GM18508 (cell line): ENCODE measurements around the gene POSTN.

Source experiments
- ATAC-seq: cut with Tn5 transposase; IDR thresholded peaks from one replicate; pipeline ENCODE4 v1.9.1; 2021; ENCODE audit warnings: moderate number of reproducible peaks; ENCODE audit not compliant: insufficient read depth, unreplicated experiment

POSTN gene, protein sequence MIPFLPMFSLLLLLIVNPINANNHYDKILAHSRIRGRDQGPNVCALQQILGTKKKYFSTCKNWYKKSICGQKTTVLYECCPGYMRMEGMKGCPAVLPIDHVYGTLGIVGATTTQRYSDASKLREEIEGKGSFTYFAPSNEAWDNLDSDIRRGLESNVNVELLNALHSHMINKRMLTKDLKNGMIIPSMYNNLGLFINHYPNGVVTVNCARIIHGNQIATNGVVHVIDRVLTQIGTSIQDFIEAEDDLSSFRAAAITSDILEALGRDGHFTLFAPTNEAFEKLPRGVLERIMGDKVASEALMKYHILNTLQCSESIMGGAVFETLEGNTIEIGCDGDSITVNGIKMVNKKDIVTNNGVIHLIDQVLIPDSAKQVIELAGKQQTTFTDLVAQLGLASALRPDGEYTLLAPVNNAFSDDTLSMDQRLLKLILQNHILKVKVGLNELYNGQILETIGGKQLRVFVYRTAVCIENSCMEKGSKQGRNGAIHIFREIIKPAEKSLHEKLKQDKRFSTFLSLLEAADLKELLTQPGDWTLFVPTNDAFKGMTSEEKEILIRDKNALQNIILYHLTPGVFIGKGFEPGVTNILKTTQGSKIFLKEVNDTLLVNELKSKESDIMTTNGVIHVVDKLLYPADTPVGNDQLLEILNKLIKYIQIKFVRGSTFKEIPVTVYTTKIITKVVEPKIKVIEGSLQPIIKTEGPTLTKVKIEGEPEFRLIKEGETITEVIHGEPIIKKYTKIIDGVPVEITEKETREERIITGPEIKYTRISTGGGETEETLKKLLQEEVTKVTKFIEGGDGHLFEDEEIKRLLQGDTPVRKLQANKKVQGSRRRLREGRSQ

GRCh38 chr13:37598597-37598996 is at the start of gene POSTN:
POSTN (minus strand) TSS chr13:37598768; CDS start chr13:37598726, 42 bp downstream.
- no peak for ATAC-seq

- no peak for ATAC-seq
Observed at GRCh38 chr13:37647031-37647650, 48.6 kb upstream of the POSTN start.

DNA sequence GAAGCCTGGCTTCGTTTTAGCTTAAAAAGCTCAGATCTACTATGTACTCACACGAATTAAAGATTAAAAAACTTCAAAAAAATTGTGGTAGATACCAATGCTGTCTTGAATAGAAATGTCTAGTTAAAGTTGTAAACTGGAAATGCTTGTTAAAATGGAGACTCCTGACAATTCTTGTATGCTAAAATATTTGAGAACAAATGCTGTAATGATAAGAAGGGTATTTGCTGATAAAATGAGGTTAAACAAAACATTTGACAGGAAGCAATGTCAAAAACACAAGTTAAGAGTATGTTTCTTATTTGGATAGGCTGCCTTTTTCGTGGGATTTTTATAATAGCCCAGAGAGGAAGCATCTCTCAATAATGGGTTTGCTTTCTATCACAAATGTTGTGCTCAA is 48.0 kb upstream of the POSTN start:
- ATAC-seq: no peak

- no peak for ATAC-seq
Observed at GRCh38 chr13:37645181-37645740, 46.7 kb upstream of the POSTN start.

- ATAC-seq: no peak
Observed at GRCh38 chr13:37641391-37641790, 42.8 kb upstream of the POSTN start.

DNA sequence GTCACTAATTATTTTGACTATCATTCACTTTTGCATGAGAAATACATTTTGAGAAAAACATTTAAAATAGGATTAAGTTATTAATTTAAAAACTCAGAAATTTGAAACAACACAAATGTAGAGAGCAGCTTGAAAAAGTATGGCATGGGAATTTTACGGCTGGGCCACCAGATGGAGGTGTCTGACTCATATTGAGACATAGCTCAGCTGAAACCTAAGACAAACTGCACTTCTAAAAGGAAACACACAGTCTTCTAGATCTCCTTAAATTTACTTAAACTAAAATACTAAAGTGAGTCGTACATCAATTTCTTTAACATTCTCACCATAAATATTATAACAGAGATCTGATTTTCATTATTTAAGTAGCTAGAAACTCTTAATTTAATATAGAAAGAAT is 41.9 kb upstream of the POSTN start:
- no peak for ATAC-seq

GRCh38 chr13:37636701-37637100 is 38.1 kb upstream of the POSTN start:
- ATAC-seq: no peak

GRCh38 chr13:37632294-37632693 is 33.7 kb upstream of the POSTN start:
- no peak for ATAC-seq

- ATAC-seq: no peak
Observed at GRCh38 chr13:37627428-37627827, 28.9 kb upstream of the POSTN start.

GRCh38 chr13:37621811-37622361 is 23.3 kb upstream of the POSTN start:
- no peak for ATAC-seq

GRCh38 chr13:37618554-37618953 is 20.0 kb upstream of the POSTN start:
- no peak for ATAC-seq

DNA sequence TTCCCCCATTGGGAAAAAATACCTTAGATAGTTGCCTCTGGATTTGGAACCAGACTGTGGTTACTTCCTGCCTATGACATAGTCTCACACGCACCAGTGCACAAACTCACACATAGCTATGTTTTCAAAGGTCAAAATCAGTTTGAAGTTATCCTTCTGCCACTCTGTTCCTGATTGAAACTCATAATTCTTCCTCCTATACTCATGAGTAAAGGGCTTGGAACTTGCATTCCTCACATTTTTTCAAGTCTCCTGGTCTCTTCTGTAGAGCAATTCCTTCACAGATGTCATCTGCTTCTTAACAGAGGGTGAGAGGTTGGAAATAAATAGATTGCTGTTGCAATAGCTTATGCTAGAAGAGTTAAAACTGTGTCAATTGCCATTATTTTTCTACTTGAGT is 18.6 kb upstream of the POSTN start:
- no peak for ATAC-seq

- no peak for ATAC-seq
Observed at GRCh38 chr13:37616131-37616530, 17.6 kb upstream of the POSTN start.

GRCh38 chr13:37615276-37615675 is 16.7 kb upstream of the POSTN start:
- no peak for ATAC-seq

DNA sequence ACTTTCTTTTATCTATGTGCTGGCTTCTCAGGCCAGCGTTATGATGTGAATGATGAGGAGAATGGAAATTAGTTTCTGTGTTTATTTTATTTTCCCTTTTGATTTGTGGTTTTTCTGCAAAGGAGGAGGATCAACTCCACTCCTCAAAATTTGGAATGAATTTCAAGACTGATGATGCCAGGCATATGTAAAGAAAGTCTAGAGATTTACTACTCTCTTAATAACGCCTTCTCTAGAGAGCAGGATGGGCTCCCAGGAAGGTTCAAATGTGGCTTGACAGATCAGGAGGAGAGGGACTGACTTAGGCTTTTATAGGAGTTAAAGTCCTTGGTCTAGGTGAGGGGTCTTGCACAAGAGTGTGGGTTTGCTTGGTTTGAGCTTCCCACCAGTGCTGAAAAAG is 15.1 kb upstream of the POSTN start:
- ATAC-seq: no peak

DNA sequence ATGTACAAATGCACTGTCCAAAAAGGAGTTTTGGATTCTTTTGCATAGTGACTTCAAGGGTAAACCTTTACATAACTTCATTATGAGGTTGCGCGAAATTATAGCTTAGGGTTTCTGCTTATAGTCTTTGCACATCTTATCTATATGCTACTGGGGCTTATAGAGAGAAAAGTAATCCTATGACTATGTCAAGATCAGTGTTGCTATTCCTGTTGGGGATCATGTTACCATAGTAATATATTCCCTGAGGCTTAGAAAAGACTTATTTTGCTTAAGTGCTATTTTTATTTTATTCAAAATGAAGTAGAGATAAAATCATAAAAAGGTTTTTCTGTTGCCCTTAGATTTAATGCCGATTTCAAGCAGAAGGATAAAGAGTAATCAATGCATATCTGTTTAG is 14.7 kb upstream of the POSTN start:
- no peak for ATAC-seq

DNA sequence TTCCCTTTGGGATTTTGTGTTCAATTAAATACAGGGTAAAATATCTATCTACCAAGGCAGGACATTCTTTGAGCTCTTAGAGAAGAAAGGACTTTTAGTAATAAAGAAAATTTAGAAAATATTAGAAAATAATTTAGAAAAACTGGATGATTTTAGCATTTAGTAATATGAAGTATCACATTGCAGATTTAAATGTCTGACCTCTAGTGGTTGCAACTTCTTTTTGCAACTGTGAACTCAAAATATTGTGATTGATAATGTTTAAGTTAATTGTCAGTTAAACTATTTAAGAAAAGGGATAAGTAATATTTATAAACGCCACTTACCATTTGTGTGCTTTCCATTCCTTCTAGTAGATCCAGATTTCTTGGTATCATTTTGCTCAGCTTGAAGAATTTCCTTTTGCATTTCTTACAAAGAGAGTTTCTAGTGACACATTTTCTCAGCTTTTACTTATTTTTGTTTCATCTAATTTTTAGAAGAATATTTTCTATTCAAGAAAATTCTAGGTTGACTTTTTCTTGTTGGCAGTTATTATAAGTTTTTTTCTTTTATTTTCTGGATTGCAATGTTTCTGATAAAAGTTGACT is 10.3 kb upstream of the POSTN start:
- ATAC-seq: no peak

GRCh38 chr13:37602733-37603381 is 4.3 kb upstream of the POSTN start:
- ATAC-seq: no peak

- no peak for ATAC-seq
Observed at GRCh38 chr13:37601648-37602440, 3.3 kb upstream of the POSTN start.
